Smooth muscle cell (in vitro differentiated cells): Measurements from ENCODE around the gene BPHL. TPM values are rescaled to one million over a fixed set of nuclear protein-coding genes. Genes with fewer than 3 reads are reported as not detected.

Source experiments
- DNase-seq: peaks from one replicate; lab custom pipeline; 2025; ENCODE audit not compliant: unreplicated experiment; lab: John Stamatoyannopoulos, UW
- H2AFZ ChIP-seq: fragments of 200-600 bp; sonication (generic); 2 replicates; pipeline ENCODE4 v1.6.0; 2016; ENCODE audit warnings: antibody characterized with exemption, low read depth, mild to moderate bottlenecking
- H3F3A ChIP-seq: fragments of 200-600 bp; sonication (generic); 2 replicates; pipeline ENCODE4 v1.6.0; 2017; ENCODE audit warnings: antibody characterized with exemption, low read depth
- H3K27ac ChIP-seq: fragments of 200-600 bp; sonication (generic); 2 replicates; pipeline ENCODE4 v1.5.1; 2016; ENCODE audit warnings: low read depth, mild to moderate bottlenecking
- H3K27me3 ChIP-seq: fragments of 200-600 bp; sonication (generic); 2 replicates; pipeline ENCODE4 v1.6.1; 2016; ENCODE audit warnings: low read depth, mild to moderate bottlenecking
- H3K36me3 ChIP-seq: fragments of 200-600 bp; sonication (generic); 2 replicates; pipeline ENCODE4 v1.5.1; 2016; ENCODE audit warnings: low read depth
- H3K4me1 ChIP-seq: fragments of 200-600 bp; sonication (generic); 2 replicates; pipeline ENCODE4 v1.5.1; 2016; ENCODE audit warnings: low read depth
- H3K4me2 ChIP-seq: fragments of 200-600 bp; sonication (generic); 2 replicates; pipeline ENCODE4 v1.6.0; 2016; ENCODE audit warnings: mild to moderate bottlenecking
- H3K4me3 ChIP-seq: fragments of 200-600 bp; sonication (generic); 2 replicates; pipeline ENCODE4 v1.5.1; 2016; ENCODE audit warnings: mild to moderate bottlenecking
- H3K79me2 ChIP-seq: fragments of 200-600 bp; sonication (generic); 2 replicates; pipeline ENCODE4 v1.6.0; 2016; ENCODE audit warnings: low read depth, mild to moderate bottlenecking
- H3K9ac ChIP-seq: fragments of 200-600 bp; sonication (generic); 2 replicates; pipeline ENCODE4 v1.6.0; 2016; ENCODE audit warnings: low read depth
- H3K9me3 ChIP-seq: fragments of 200-600 bp; sonication (generic); replicated peaks from 2 replicates; pipeline ENCODE4 v1.5.1; 2016; ENCODE audit warnings: low read depth
- H4K20me1 ChIP-seq: fragments of 200-600 bp; sonication (generic); 2 replicates; pipeline ENCODE4 v1.6.0; 2016; ENCODE audit warnings: low read depth
- CTCF ChIP-seq: fragments of 200-600 bp; sonication (generic); IDR thresholded peaks from 2 replicates; pipeline ENCODE4 v1.5.1; 2017; ENCODE audit warnings: borderline replicate concordance, mild to moderate bottlenecking, antibody characterized with exemption; ENCODE audit not compliant: insufficient read depth, poor library complexity, severe bottlenecking
- WGBS: methylation state at CpG from one replicate; pipeline ENCODE4 v1.1.7; 2016; ENCODE audit warnings: low lambda C conversion rate; 5-methylcytosine and 5-hydroxymethylcytosine counted together
- polyA plus RNA-seq: library from polyadenylated mRNA; unstranded; fragments of >200 nt; fragmentation: Nextera tagmentation; extraction: Ambion mirVana; gene quantifications from 2 replicates; pipeline ENCODE4 v1.2.1, GENCODE V29; 2016
- total RNA-seq: library from RNA; depleted of rRNA; stranded (reverse); fragments of >200 nt; gene quantifications from 2 replicates; pipeline ENCODE4 v1.2.3, GENCODE V29; 2014

The BPHL gene
- total RNA-seq: 21.3 and 33.3 TPM in 2 replicates
- polyA plus RNA-seq: 43.6 and 57.8 TPM in 2 replicates

GRCh38 chr6:3118353-3119039 is at the start of gene BPHL:
Gene BPHL, plus strand, starts transcription at chr6:3118711. Its CDS starts 30 bp downstream, at chr6:3118741.
- Histone ChIP-seq H4K20me1 (no peaks in the 10 kb centered on the region), H3K4me1 (peaks cover 11% of the 10 kb centered on the region), H2AFZ (peak within 1 kb of the TSS; percentile 98), H3K4me3 (peak within 1 kb of the TSS; percentile 87), H3K4me2 (peak within 1 kb of the TSS; percentile 96), H3K27ac (peak within 1 kb of the TSS; percentile 97), H3K79me2 (peaks cover 11% of the 10 kb centered on the region), H3K9me3 (no peaks in the 10 kb centered on the region), H3F3A (peaks cover 12% of the 10 kb centered on the region), H3K36me3 (no peaks in the 10 kb centered on the region), H3K27me3 (no peaks in the 10 kb centered on the region), H3K9ac (peak within 1 kb of the TSS; percentile 95)
- no peak for TF ChIP-seq CTCF
- under 1% methylated on average over 80 of the region's 89 CpGs for WGBS
- peak; percentile 96 for DNase-seq

- Histone ChIP-seq H3K4me3 (no peak overlapping the region), H4K20me1 (peaks cover 58% of the 10 kb centered on the region), H3K4me2 (no peak overlapping the region), H3F3A (no peaks in the 10 kb centered on the region), H3K9ac (no peak overlapping the region), H3K9me3 (no peaks in the 10 kb centered on the region), H2AFZ (no peak overlapping the region), H3K79me2 (peaks cover 73% of the 10 kb centered on the region), H3K27me3 (no peaks in the 10 kb centered on the region), H3K27ac (no peak overlapping the region), H3K4me1 (peaks cover 10% of the 10 kb centered on the region), H3K36me3 (no peaks in the 10 kb centered on the region)
- TF ChIP-seq CTCF: no peak
- WGBS: 89% methylated on average over 2 of the region's 2 CpGs
- DNase-seq: no peak
Measured at GRCh38 chr6:3071568-3071967, 46.9 kb upstream of the BPHL start.

- no peak overlapping the region for H3K4me3 ChIP-seq
Measured at GRCh38 chr6:3072798-3073197, 45.7 kb upstream of the BPHL start.

More at GRCh38 chr6:3072798-3073197, 45.7 kb upstream of the BPHL start:
- Histone ChIP-seq H3K36me3 (no peaks in the 10 kb centered on the region), H3K79me2 (peaks cover 73% of the 10 kb centered on the region), H3K27ac (no peak overlapping the region), H3F3A (no peaks in the 10 kb centered on the region), H4K20me1 (peaks cover 58% of the 10 kb centered on the region), H3K4me2 (no peak overlapping the region), H3K4me1 (peaks cover 10% of the 10 kb centered on the region), H3K9ac (no peak overlapping the region), H2AFZ (no peak overlapping the region), H3K9me3 (no peaks in the 10 kb centered on the region), H3K27me3 (no peaks in the 10 kb centered on the region)
- DNase-seq: no peak
- TF ChIP-seq CTCF: no peak
- WGBS: 76% methylated on average over 7 of the region's 7 CpGs
